ENCODE data around the gene GAS7.

DNA sequence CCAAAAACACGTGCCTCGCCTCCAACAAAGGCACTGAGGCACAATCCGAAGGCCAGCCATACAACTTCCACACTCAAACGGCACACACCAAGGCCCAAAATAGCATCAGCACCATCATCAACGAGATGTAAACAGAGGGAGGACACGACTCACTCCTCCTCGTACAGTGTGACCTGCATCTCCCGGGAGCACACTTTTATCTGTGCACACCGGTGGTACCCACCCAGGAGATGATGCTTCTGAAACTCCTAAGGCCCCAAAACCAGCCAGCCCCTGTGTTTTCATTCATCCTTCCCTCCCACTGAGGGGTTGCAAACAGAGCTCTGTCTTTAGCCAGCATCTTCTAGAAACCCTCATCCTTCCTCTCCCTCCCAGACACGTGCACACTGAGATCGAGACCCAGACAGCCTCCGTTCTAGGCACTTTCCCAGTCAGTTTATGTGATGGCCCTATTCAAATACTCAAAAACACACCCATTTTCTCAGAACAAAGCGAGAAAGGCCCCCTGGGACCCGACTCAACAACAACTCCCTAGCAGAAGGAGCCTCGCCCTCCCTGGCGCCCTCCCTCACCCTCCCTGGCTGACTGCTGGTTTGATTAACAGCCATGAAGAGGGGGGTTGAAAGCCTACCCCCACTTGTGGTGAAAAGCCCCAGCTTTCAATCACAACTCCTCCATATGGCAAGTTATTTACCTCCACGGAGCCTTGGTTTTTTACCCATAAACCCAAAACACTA is 76.3 kb downstream of the GAS7 start:
- TF ChIP-seq, protein P1, sequence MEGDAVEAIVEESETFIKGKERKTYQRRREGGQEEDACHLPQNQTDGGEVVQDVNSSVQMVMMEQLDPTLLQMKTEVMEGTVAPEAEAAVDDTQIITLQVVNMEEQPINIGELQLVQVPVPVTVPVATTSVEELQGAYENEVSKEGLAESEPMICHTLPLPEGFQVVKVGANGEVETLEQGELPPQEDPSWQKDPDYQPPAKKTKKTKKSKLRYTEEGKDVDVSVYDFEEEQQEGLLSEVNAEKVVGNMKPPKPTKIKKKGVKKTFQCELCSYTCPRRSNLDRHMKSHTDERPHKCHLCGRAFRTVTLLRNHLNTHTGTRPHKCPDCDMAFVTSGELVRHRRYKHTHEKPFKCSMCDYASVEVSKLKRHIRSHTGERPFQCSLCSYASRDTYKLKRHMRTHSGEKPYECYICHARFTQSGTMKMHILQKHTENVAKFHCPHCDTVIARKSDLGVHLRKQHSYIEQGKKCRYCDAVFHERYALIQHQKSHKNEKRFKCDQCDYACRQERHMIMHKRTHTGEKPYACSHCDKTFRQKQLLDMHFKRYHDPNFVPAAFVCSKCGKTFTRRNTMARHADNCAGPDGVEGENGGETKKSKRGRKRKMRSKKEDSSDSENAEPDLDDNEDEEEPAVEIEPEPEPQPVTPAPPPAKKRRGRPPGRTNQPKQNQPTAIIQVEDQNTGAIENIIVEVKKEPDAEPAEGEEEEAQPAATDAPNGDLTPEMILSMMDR (IDR thresholded peaks at IDR 0.05): no peak
- no peak for TF ChIP-seq POLR2A (IDR thresholded peaks at IDR 0.05)
